NK-92 (cell line): ENCODE data around the gene ZNF473.

Experiments
- DNase-seq: peaks from one replicate; lab custom pipeline; 2025; ENCODE audit not compliant: unreplicated experiment; lab: John Stamatoyannopoulos, UW

ZNF473 gene

GRCh38 chr19:50025794-50026549 lies at the start of gene ZNF473:
TSS of gene ZNF473 (plus strand) at chr19:50026005. CDS start at chr19:50031083, 5,078 bp downstream.
- DNase-seq, result peak; percentile 67

- DNase-seq, result no peak
Measured at GRCh38 chr19:49976496-49976895, 49.3 kb upstream of the ZNF473 start.

GRCh38 chr19:49977076-49977475 lies 48.7 kb upstream of the ZNF473 start:
- DNase-seq, result no peak

- no peak for DNase-seq
Measured at GRCh38 chr19:49977881-49978280, 47.9 kb upstream of the ZNF473 start.

DNA sequence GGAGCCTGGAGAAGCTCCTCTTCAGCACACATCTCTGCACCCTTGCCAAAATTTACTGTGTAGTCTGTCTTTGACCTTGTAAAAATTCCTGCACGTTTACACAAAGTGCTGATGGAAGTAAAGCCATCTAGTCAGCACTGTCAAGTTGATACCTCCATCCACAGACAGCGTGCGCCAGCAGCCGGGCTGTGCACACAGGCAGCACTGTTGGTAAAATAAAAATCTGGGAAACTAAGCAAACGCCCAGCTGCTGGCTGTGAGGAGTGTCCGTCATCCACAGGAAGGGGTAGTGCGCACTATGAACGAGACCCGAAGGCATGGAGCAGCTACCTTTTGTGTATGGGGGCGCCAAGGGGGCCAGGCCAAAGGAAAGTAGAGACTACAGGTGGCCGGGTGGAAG lies 47.5 kb upstream of the ZNF473 start:
- no peak for DNase-seq

DNA sequence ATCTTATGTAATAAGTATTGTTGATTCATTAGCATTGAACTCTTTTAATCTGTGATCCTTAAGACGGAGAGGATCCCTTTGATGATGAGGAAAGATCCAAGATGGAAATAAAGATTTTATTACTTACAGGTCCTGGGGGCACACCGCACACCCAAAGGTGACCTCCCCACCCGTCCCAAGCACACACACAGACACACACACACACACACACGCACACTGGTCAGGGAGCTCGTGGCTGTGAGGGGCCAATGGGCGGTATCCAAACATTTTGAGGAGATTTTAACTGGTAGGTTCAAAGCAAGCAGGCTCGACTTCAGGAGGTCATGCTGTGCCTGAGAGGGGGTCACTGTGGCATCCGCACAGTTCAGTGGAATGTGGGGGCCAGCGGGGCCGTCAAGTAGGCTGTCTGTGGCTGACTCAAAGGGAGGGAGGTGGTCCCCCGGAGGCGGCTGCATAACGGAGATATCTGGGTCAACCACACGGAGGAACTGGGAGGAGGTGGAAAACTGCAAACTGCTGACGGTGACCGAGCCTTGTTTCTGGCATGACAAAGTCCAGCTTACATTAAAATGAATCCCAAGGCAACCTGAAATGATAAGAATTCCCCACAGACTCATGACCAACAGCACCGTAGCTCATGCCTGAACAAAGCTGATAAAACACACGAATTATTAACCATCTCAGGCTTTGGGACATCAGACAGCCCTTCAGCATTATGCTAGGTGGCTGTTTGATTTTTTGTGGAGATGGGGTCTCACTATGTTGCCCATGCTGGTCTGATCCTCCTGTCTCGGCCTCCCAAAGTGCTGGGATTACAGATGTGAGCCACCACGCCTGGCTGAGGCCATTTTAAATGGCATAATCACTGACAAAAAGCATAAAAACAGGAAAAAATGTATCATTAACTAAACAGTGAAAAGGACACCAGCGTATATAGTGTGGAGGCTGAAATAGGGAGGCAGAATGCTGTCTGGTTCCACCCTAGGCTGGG lies 43.9 kb upstream of the ZNF473 start:
- no peak for DNase-seq

DNA sequence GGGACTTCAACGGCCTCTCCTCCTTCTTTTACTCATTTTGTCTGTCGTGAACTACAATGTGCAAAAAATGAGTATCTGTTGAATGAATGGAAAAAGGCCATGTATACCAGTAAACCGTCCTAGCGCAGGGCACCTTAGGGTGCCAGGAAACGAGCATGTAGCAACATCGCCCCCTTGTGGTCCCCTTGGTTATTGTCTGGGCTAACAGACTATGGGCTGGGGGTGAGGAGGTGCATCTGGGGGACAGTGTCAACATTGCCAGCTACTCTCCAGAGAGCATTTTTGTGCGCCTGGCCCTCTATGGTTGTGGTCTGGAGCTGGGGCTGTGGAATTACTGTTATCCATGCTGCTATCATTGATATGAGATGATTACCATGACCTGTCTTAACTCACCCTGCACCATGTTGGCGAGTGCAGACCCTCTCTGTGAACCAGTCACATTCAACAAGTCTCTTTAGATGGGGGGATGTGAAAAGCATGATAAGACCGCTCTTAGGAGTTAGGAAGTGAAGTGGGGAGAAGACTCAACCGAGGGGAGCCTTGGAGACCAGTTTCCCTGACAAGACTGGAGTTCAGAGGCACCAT lies 42.1 kb upstream of the ZNF473 start:
- DNase-seq, result no peak

GRCh38 chr19:49984491-49984890 lies 41.3 kb upstream of the ZNF473 start:
- no peak for DNase-seq

- DNase-seq, result no peak
Measured at GRCh38 chr19:49985871-49986270, 39.9 kb upstream of the ZNF473 start.

GRCh38 chr19:49986354-49986753 lies 39.5 kb upstream of the ZNF473 start:
- DNase-seq, result no peak

GRCh38 chr19:49987159-49987698 lies 38.6 kb upstream of the ZNF473 start:
- no peak for DNase-seq

DNA sequence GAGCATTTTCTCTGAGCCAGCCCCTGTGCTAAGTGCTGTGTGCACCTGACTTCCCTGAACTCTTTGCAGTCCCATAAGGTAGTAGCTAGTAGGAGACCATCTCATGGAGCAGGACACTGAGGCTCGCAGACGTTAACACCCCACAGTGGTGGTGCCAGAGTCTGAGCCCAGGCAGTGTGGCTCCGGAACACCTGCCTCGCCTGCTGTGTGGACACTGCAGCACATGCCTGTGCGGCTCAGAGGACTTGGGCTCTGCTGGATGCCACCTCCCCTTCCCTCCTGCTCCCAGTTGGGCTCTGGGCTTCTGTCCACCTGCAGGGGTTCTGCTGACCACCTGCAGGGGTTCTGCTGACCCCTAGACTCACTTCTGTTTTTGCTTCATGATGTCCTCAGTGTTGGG lies 37.8 kb upstream of the ZNF473 start:
- DNase-seq, result no peak

DNA sequence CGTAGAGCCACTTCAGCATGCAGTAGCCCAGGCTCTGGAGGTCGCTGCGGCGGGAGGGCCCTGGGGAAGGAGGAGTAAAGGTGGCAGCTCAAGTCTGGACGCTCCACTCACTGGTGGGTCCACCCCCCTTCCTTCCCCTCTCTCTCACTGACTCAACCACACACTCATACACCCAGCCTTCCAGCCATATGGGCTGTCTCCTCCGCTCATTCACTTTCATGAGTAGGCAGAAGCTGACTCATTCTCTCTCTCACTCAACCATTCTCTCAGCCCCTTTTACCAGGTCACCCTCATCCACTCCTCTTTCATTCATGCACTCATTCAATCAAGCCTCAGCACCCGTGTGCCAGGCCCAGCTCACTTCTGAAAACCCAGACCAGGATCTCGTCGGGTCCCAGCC lies 37.4 kb upstream of the ZNF473 start:
- no peak for DNase-seq

GRCh38 chr19:49997709-49998108 lies 28.1 kb upstream of the ZNF473 start:
- DNase-seq, result no peak

DNA sequence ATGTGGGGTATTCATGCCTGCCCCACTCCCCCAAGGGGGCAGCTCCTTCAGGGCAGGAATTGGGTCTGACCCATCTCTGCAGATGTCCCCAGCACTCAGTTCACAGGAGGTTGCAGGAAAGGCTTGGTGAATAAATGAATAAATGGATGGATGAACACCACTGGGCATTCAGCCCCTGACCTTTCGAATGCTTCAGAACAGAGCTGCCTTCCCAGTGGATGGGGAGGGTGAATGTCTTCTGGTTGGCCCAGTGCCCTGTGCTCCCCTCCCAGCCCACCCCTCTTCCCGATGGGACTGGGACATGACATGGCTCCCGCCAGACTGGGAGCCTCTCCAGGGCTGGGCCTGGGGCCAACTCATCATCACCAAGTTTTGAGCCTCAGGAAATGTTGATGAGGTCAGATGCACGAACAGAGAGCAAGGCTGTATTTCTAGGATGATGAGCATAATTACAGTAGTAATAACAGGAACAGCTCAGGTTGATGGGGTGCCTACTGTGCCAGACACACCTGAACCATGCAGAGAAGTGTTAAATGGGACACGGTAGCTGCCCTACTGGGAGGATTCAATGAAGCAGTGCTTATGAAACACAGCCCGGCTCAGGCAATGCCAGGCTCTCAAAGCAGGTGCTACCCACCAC lies 26.3 kb upstream of the ZNF473 start:
- DNase-seq, result no peak

DNA sequence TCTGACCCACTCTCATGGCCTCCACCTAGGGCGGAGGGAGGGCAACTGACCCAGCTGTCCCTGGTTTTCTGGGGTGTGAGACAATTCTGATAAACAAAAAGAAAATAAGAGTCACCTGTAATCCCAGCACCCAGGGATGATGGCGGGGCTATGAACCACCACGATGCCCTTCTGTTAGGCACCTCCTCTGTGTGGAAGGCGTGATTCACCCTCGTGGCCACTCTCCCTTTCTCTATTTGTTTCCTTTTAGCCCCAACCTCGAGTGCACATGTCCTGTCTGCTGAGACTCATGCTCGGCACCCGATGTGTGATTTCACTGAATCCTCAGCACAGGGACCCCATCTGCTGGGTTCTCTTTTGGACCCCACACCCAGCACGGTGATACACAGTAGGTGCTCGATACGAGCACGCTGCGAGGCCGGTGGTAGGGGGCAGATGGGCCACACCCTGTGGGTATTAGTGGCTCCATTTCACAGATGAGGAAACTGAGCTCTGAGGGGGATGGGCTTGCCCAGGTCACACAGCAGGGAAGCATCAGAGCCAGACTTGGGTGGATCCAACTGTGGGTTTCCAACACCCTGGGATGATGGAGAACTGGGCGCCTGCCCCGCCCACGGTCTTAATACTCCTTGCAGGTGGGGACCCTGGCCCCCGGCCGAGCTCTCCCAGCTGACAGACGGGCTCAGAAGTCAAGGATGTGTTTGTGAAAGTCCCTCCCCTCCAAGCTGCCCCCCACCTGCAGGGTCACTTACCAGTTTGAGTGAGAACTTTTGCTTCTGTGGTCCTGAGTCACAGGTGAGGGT lies 25.6 kb upstream of the ZNF473 start:
- no peak for DNase-seq

DNA sequence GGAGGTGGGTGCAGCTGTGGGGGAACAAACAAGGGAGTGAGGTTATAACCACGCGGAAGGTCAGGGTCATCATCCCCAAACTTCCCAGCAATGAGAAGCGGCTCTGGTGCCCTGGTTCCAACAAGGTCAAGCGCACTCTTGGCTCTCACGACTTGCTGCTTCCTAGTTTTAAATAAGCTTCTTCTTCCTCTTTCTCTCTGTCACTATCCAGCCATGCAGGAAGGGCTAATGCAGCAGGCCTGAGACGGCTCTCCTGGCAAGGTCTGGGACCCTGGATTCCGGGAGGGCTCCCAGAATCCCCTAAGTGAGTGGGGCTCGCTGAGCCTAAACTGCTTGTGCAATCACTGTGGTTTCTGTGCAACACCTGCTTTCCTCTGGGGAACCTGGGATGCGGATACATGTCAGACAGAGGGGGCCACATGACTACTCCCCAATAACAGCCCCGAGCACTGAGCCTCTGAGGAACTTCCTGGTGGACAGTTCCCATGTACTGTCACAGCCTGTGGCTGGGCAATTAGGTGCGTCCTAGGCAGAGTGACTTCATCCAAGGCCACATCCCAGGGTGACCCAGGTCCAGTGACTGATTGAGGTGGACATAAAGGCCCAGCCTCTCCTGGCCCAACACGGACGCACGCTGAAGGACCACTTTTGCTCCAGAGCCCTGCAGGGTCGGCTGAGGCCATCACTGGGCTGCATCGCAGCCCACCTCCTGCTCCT lies 24.8 kb upstream of the ZNF473 start:
- no peak for DNase-seq

DNA sequence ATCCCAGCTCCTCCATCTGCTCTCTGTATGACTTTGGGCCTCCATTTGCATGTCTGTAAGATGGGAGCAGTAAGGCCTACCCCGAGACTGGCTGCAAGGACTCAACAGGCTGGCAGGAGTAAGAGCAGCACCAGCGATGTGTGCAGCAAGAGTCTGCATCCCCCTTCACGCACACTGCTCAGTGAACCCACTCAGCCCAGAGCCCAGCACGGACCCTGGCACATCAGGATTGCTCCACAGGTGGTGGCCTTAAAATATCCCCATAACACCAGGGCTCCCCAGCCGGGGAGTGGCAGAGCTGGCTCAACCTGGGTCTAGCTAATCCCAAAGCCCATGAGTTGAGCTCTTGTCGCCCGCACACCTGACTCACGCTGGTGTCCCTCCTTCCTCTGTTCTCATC lies 24.0 kb upstream of the ZNF473 start:
- DNase-seq, result no peak

GRCh38 chr19:50002386-50002960 lies 23.3 kb upstream of the ZNF473 start:
- DNase-seq, result no peak
